GM23338 (cell line): ENCODE measurements around the gene IL4I1. TPM values are rescaled to one million over a fixed set of nuclear protein-coding genes. Genes with fewer than 3 reads are reported as not detected.

Source experiments
- ATAC-seq: fragments of 200-7000 bp; cut with Tn5 transposase; 3 replicates; pipeline ENCODE4 v1.9.1; 2020
- DNase-seq: peaks from one replicate; pipeline ENCODE4 v3.0.0-alpha.2; 2015; ENCODE audit warnings: low spot score
- H2AFZ ChIP-seq: fragments of 200-600 bp; sonication (generic); 2 replicates; pipeline ENCODE4 v1.8.0; 2016; ENCODE audit warnings: antibody characterized with exemption, mild to moderate bottlenecking, moderate library complexity
- H3F3A ChIP-seq: fragments of 200-600 bp; sonication (generic); replicated peaks from 2 replicates; pipeline ENCODE4 v1.8.0; 2017; ENCODE audit warnings: antibody characterized with exemption, mixed run types, low read depth
- H3K27ac ChIP-seq: fragments of 200-600 bp; sonication (generic); 2 replicates; pipeline ENCODE4 v1.6.1; 2016; ENCODE audit warnings: low read depth
- H3K27me3 ChIP-seq: fragments of 200-600 bp; sonication (generic); 2 replicates; pipeline ENCODE4 v1.8.0; 2016; ENCODE audit warnings: mild to moderate bottlenecking, mixed run types, moderate library complexity; ENCODE audit not compliant: insufficient read depth
- H3K36me3 ChIP-seq: fragments of 200-600 bp; sonication (generic); 2 replicates; pipeline ENCODE4 v1.8.0; 2016; ENCODE audit warnings: mild to moderate bottlenecking; ENCODE audit not compliant: insufficient read depth
- H3K4me1 ChIP-seq: fragments of 200-600 bp; sonication (generic); 2 replicates; pipeline ENCODE4 v1.8.0; 2016; ENCODE audit warnings: mild to moderate bottlenecking, moderate library complexity; ENCODE audit not compliant: insufficient read depth
- H3K4me2 ChIP-seq: fragments of 200-600 bp; sonication (generic); 2 replicates; pipeline ENCODE4 v1.7.1; 2017; ENCODE audit warnings: mixed run types
- H3K4me3 ChIP-seq: fragments of 200-600 bp; sonication (generic); 2 replicates; pipeline ENCODE4 v1.6.1; 2016; ENCODE audit warnings: mixed run types
- H3K79me2 ChIP-seq: fragments of 200-600 bp; sonication (generic); replicated peaks from 2 replicates; pipeline ENCODE4 v1.8.0; 2017; ENCODE audit warnings: mild to moderate bottlenecking; ENCODE audit not compliant: insufficient read depth
- H3K9me2 ChIP-seq: fragments of 200-600 bp; sonication (generic); 2 replicates; pipeline ENCODE4 v1.8.0; 2017; ENCODE audit not compliant: insufficient read depth
- H4K20me1 ChIP-seq: fragments of 200-600 bp; sonication (generic); replicated peaks from 2 replicates; pipeline ENCODE4 v1.8.0; 2017; ENCODE audit warnings: mild to moderate bottlenecking; ENCODE audit not compliant: insufficient read depth
- H3K27ac Mint-ChIP-seq: 2 replicates; pipeline ENCODE4 v1.8.0; 2020; ENCODE audit warnings: inconsistent platforms, mild to moderate bottlenecking, moderate library complexity, mixed read lengths
- H3K27me3 Mint-ChIP-seq: 3 replicates; pipeline ENCODE4 v1.8.0; 2022; ENCODE audit warnings: low read depth, mild to moderate bottlenecking, moderate library complexity, mixed read lengths, inconsistent platforms; ENCODE audit not compliant: insufficient read depth, poor library complexity
- H3K36me3 Mint-ChIP-seq: 3 replicates; pipeline ENCODE4 v1.8.0; 2021; ENCODE audit warnings: low read depth, mild to moderate bottlenecking, inconsistent platforms, moderate library complexity, mixed read lengths
- H3K4me1 Mint-ChIP-seq: 3 replicates; pipeline ENCODE4 v1.8.0; 2020; ENCODE audit warnings: mild to moderate bottlenecking, inconsistent platforms, mixed read lengths
- H3K4me3 Mint-ChIP-seq: 3 replicates; pipeline ENCODE4 v1.8.0; 2021; ENCODE audit warnings: moderate library complexity, mild to moderate bottlenecking, inconsistent platforms, mixed read lengths
- H3K9me3 Mint-ChIP-seq: 3 replicates; pipeline ENCODE4 v1.8.0; 2020; ENCODE audit warnings: moderate library complexity, mild to moderate bottlenecking, inconsistent platforms, mixed read lengths
- CREB1 ChIP-seq: fragments of 250-450 bp; sonication (Bioruptor Pico); IDR thresholded peaks from 2 replicates; pipeline ENCODE4 v1.5.0; 2020; ENCODE audit warnings: low read depth, mild to moderate bottlenecking, moderate library complexity
- ETS1 ChIP-seq: IDR thresholded peaks from 2 replicates; pipeline ENCODE4 v1.6.1; 2016; ENCODE audit warnings: antibody characterized with exemption
- EZH2 ChIP-seq: fragments of 200-600 bp; sonication (generic); IDR thresholded peaks from one replicate; pipeline ENCODE4 v1.8.0; 2017; ENCODE audit warnings: antibody characterized with exemption, mild to moderate bottlenecking, low read depth; ENCODE audit not compliant: unreplicated experiment
- EZH2phosphoT487 ChIP-seq: fragments of 200-600 bp; sonication (generic); IDR thresholded peaks from one replicate; pipeline ENCODE4 v1.8.1; 2018; ENCODE audit warnings: antibody characterized with exemption; ENCODE audit not compliant: unreplicated experiment
- JUNB ChIP-seq: IDR thresholded peaks from one replicate; pipeline ENCODE4 v1.6.1; 2016; ENCODE audit warnings: antibody characterized with exemption; ENCODE audit not compliant: unreplicated experiment
- NANOG ChIP-seq: IDR thresholded peaks from 2 replicates; pipeline ENCODE4 v1.6.1; 2016; ENCODE audit warnings: antibody characterized with exemption, borderline replicate concordance
- POLR2AphosphoS5 ChIP-seq: IDR thresholded peaks from 2 replicates; pipeline ENCODE4 v1.6.1; 2016; ENCODE audit warnings: antibody characterized with exemption, low read depth
- REST ChIP-seq: IDR thresholded peaks from one replicate; pipeline ENCODE4 v1.6.1; 2018; ENCODE audit warnings: antibody characterized with exemption; ENCODE audit not compliant: unreplicated experiment
- STAT1 ChIP-seq: IDR thresholded peaks from one replicate; pipeline ENCODE4 v1.6.1; 2016; ENCODE audit warnings: antibody characterized with exemption; ENCODE audit not compliant: unreplicated experiment
- ZNF114 ChIP-seq: fragments of 250-450 bp; sonication (Bioruptor Pico); IDR thresholded peaks from 2 replicates; pipeline ENCODE4 v1.5.0; 2020; ENCODE audit warnings: mild to moderate bottlenecking, moderate library complexity
- ZNF331 ChIP-seq: fragments of 250-450 bp; sonication (Bioruptor Pico); IDR thresholded peaks from 2 replicates; pipeline ENCODE4 v1.5.0; 2020; ENCODE audit warnings: low read depth, mild to moderate bottlenecking, moderate library complexity
- polyA plus RNA-seq: library from polyadenylated mRNA; unstranded; fragments of >200 nt; fragmentation: Nextera tagmentation; extraction: Ambion mirVana; gene quantifications from 2 replicates; pipeline ENCODE4 v1.2.1, GENCODE V29; 2016
- total RNA-seq: library from RNA; depleted of rRNA; stranded (reverse); fragments of >200 nt; shearing (Covaris generic); gene quantifications from 2 replicates; pipeline ENCODE4 v1.2.3, GENCODE V29; 2014
- TF ChIP-seq, protein P1 (sequence below), 2 experiments: fragments of 200-600 bp in 1 of 2; sonication (generic) in 1 of 2; conservative IDR thresholded peaks; 2 replicates each; pipeline versions ENCODE4 v1.5.1 to v1.6.1; 2016 to 2017; ENCODE audit warnings: antibody characterized with exemption in 2 of 2, low read depth in 2 of 2, mild to moderate bottlenecking in 2 of 2, moderate library complexity in 1 of 2

IL4I1 gene
- total and polyA plus RNA-seq, 2 experiments from 2014 or later = 0.60 to 0.69 TPM

GRCh38 chr19:49890349-49891311, 6.1 kb downstream of the IL4I1 start:
- Histone ChIP-seq H3K4me3 (peak overlapping the region; percentile 53), H2AFZ (peak overlapping the region; percentile 96), H3K27me3 (0 out of 2 replicates have a peak, but pooled peaks cover 3% of the 10 kb centered on the region), H3K79me2 (no peaks in the 10 kb centered on the region), H3F3A (peaks cover 27% of the 10 kb centered on the region; the same call in 1 of the 2 replicates), H3K4me1 (peaks cover 9% of the 10 kb centered on the region; the same call in 1 of the 2 replicates), H4K20me1 (no peaks in the 10 kb centered on the region; the same call in 1 of the 2 replicates), H3K9me2 (no peaks in the 10 kb centered on the region), H3K36me3 (no peaks in the 10 kb centered on the region), H3K27ac (no peak overlapping the region), H3K4me2 (peak overlapping the region; percentile 84)
- TF ChIP-seq ZNF114 (no peak), POLR2AphosphoS5 (peak; percentile 44; the same call in 1 of the 2 replicates), NANOG (no peak)
- TF ChIP-seq, protein P1, sequence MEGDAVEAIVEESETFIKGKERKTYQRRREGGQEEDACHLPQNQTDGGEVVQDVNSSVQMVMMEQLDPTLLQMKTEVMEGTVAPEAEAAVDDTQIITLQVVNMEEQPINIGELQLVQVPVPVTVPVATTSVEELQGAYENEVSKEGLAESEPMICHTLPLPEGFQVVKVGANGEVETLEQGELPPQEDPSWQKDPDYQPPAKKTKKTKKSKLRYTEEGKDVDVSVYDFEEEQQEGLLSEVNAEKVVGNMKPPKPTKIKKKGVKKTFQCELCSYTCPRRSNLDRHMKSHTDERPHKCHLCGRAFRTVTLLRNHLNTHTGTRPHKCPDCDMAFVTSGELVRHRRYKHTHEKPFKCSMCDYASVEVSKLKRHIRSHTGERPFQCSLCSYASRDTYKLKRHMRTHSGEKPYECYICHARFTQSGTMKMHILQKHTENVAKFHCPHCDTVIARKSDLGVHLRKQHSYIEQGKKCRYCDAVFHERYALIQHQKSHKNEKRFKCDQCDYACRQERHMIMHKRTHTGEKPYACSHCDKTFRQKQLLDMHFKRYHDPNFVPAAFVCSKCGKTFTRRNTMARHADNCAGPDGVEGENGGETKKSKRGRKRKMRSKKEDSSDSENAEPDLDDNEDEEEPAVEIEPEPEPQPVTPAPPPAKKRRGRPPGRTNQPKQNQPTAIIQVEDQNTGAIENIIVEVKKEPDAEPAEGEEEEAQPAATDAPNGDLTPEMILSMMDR (conservative IDR thresholded peaks at IDR 0.05; ENCODE audit: low read depth in 2 of 2) = peak in 1 of 2 experiments; percentile 32; a peak in 1 of 4 replicates
- peaks cover 5% of the 10 kb centered on the region for H3K9me3 Mint-ChIP-seq
- H3K27me3 Mint-ChIP-seq = peaks cover 30% of the 10 kb centered on the region
- H3K36me3 Mint-ChIP-seq = peaks cover 22% of the 10 kb centered on the region
- peak overlapping the region; percentile 73 for H3K4me3 Mint-ChIP-seq
- peak; percentile 80 for DNase-seq
- peak overlapping the region; percentile 96 for H3K27ac Mint-ChIP-seq
- peak; percentile 72 for ATAC-seq
- peaks cover 9% of the 10 kb centered on the region for H3K4me1 Mint-ChIP-seq

DNA sequence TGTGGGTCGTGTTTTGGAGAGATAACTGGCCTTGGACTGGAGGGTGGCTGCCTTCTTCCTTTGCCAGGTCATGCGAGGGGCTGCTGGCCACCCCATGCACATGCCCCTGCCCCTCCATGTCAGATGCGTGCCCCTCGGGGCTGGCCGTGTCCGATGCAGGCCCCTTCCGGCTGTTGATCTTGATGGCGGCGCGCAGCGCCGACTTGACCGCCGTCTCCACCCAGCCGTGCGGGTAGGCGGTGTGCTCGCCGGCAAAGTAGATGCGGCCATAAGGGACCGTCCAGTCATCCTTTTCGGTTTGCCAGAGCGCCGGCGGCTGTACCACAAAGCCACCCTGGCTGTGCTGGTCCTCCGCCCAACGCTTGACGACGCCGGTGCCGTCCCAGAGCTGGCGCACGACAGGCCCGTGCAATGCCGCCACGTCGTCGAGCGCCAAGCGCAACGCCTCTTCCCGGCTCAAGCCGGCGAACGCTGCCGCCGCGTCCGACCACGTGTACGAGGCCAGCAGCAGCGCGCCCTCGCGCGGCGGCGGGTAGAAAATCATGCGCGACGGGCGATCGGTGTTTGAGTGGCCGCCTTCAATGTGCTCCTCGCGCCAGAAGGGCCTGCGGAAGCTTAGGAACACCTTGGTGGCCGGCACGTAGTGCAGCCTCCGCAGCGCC, 6.9 kb downstream of the IL4I1 start:
- no peaks in the 10 kb centered on the region for H3K79me2 ChIP-seq
- peaks cover 9% of the 10 kb centered on the region; the same call in 1 of the 2 replicates for H3K4me1 ChIP-seq
- no peaks in the 10 kb centered on the region for H3K9me2 ChIP-seq
- peak overlapping the region; percentile 84 for H3K4me2 ChIP-seq
- peak overlapping the region; percentile 96; the same call in 1 of the 2 replicates for H2AFZ ChIP-seq
- peaks cover 5% of the 10 kb centered on the region for H3K9me3 Mint-ChIP-seq
- H3K27me3 Mint-ChIP-seq = peaks cover 26% of the 10 kb centered on the region
- DNase-seq = peak; percentile 94
- peaks cover 30% of the 10 kb centered on the region for H3K36me3 Mint-ChIP-seq
- H3K4me3 Mint-ChIP-seq = peak overlapping the region; percentile 73
- peak overlapping the region; percentile 53 for H3K4me3 ChIP-seq
- H3K27ac ChIP-seq = no peak overlapping the region
- H4K20me1 ChIP-seq = no peaks in the 10 kb centered on the region; the same call in 1 of the 2 replicates
- peak; percentile 79 for ATAC-seq
- peaks cover 30% of the 10 kb centered on the region; the same call in 1 of the 2 replicates for H3F3A ChIP-seq
- H3K36me3 ChIP-seq = peaks cover 2% of the 10 kb centered on the region; the same call in 1 of the 2 replicates
- H3K27ac Mint-ChIP-seq = peak overlapping the region; percentile 96
- peaks cover 9% of the 10 kb centered on the region for H3K4me1 Mint-ChIP-seq
- 0 out of 2 replicates have a peak, but pooled peaks cover 3% of the 10 kb centered on the region for H3K27me3 ChIP-seq
- TF ChIP-seq, protein P1 (conservative IDR thresholded peaks at IDR 0.05; ENCODE audit: low read depth in 2 of 2) = peak; percentile 61 to 85
- TF ChIP-seq ETS1 = no peak
- no peak for TF ChIP-seq ZNF331 (CRISPR knock-in tag)
- no peak for TF ChIP-seq EZH2
- TF ChIP-seq NANOG = no peak
- TF ChIP-seq STAT1 = no peak
- peak; percentile 72 for TF ChIP-seq CREB1 (CRISPR knock-in tag)
- TF ChIP-seq ZNF114 = no peak
- TF ChIP-seq REST = no peak
- TF ChIP-seq POLR2AphosphoS5 = peak; percentile 39; the same call in 1 of the 2 replicates
- no peak for TF ChIP-seq EZH2phosphoT487
- no peak for TF ChIP-seq JUNB
